Karpas-422 (cell line): Measurements from ENCODE around the gene CGREF1. TPM values are rescaled to one million over a fixed set of nuclear protein-coding genes. Genes with fewer than 3 reads are reported as not detected.

Experiments used
- DNase-seq: peaks from one replicate; pipeline ENCODE4 v3.0.0-alpha.2; 2015
- H2AFZ ChIP-seq: fragments of 200-600 bp; sonication (generic); 2 replicates; pipeline ENCODE4 v1.6.1; 2014; ENCODE audit warnings: antibody characterized with exemption, low read length, mixed read lengths
- H3K27ac ChIP-seq: fragments of 200-600 bp; sonication (generic); 2 replicates; pipeline ENCODE4 v1.5.1; 2014; ENCODE audit warnings: mild to moderate bottlenecking, low read length, moderate library complexity
- H3K27me3 ChIP-seq: fragments of 200-600 bp; sonication (generic); 2 replicates; pipeline ENCODE4 v1.6.1; 2014; ENCODE audit warnings: low read length, mixed read lengths
- H3K36me3 ChIP-seq: fragments of 200-600 bp; sonication (generic); 2 replicates; pipeline ENCODE4 v1.6.1; 2014; ENCODE audit warnings: low read length, mixed read lengths; ENCODE audit not compliant: insufficient read depth
- H3K4me1 ChIP-seq: fragments of 200-600 bp; sonication (generic); 2 replicates; pipeline ENCODE4 v1.6.1; 2014; ENCODE audit warnings: mild to moderate bottlenecking, low read length, mixed read lengths
- H3K4me2 ChIP-seq: fragments of 200-600 bp; sonication (generic); 2 replicates; pipeline ENCODE4 v1.6.1; 2014; ENCODE audit warnings: low read length, low read depth, mild to moderate bottlenecking; ENCODE audit not compliant: poor library complexity, severe bottlenecking
- H3K4me3 ChIP-seq: fragments of 200-600 bp; sonication (generic); 2 replicates; pipeline ENCODE4 v1.5.1; 2014; ENCODE audit warnings: mild to moderate bottlenecking, antibody characterized with exemption, low read length, mixed read lengths
- H3K79me2 ChIP-seq: fragments of 200-600 bp; sonication (generic); 2 replicates; pipeline ENCODE4 v1.6.1; 2014; ENCODE audit warnings: mild to moderate bottlenecking, low read length, mixed read lengths
- H3K9ac ChIP-seq: fragments of 200-600 bp; sonication (generic); 2 replicates; pipeline ENCODE4 v1.6.0; 2014; ENCODE audit warnings: low read length
- H3K9me2 ChIP-seq: fragments of 200-600 bp; sonication (generic), shearing (Covaris generic); replicated peaks from 2 replicates; pipeline ENCODE4 v1.6.0; 2014; ENCODE audit warnings: mild to moderate bottlenecking, low read length, moderate library complexity; ENCODE audit not compliant: insufficient read depth
- H3K9me3 ChIP-seq: fragments of 300-700, 200-600 bp; sonication (generic); 2 replicates; pipeline ENCODE4 v1.6.1; 2014; ENCODE audit warnings: low read length, mixed read lengths
- H4K20me1 ChIP-seq: fragments of 200-600 bp; sonication (generic); 2 replicates; pipeline ENCODE4 v1.6.1; 2014; ENCODE audit warnings: mild to moderate bottlenecking, antibody characterized with exemption, low read length, low read depth; ENCODE audit not compliant: insufficient read depth
- total RNA-seq: library from RNA; depleted of rRNA; stranded (reverse); fragments of >200 nt; shearing (Covaris generic); gene quantifications from 2 replicates; pipeline ENCODE4 v1.2.3, GENCODE V29; 2014; ENCODE audit warnings: low replicate concordance

Gene CGREF1
- total RNA-seq, 1 experiment from 2014 or later: not detected

DNA sequence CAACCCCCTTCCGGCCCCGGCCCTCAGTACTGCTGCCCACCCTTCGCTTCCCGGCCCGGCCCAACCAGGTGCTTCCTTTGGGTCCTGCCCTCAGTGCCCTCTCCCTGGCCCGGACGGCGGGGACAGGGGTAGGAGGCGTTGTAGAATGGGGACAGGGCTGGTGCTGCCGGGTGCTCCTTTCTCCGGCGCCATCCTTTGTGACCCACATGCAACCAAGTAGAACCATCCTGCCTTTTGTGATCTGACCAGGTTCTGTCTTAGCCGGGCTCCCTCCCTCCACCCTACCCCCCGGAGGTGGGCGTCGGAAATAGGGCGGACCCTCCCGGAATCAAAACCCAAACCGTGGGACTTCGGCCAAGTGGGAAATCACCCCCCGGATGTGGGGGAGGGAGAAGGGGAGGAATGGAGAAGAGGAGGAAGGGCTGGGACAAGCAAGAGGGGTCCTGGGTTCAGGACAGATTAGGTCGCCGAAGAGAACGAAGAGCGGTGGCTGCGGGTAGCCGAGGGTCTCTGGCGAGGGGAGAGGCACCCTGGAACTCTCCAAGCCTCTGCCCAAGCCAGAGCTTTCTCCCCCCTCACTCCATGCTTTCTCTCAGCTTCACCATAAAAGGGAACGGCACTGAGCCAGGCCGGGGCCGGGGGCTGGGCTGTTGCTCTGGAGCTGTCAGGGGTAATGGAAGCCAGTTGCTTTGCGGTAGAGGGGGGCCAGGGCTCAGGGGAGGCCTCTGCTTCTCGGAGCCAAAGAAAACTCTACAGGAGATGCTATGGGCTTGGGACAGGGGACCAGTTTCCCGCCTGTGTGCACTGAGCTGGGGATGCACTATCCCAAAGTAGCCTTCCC, 46.7 kb downstream of the CGREF1 start:
- Histone ChIP-seq H3K9me3 (no peaks in the 10 kb centered on the region), H3K36me3 (peaks cover 19% of the 10 kb centered on the region; the same call in 1 of the 2 replicates), H4K20me1 (no peaks in the 10 kb centered on the region; the same call in 1 of the 2 replicates), H3K9ac (peak overlapping the region; percentile 74), H3K79me2 (peaks cover 30% of the 10 kb centered on the region), H3K4me3 (peak overlapping the region; percentile 73), H3K9me2 (no peaks in the 10 kb centered on the region), H3K27me3 (no peaks in the 10 kb centered on the region), H3K27ac (no peak overlapping the region), H3K4me2 (peak overlapping the region; percentile 93), H2AFZ (peak overlapping the region; percentile 43; the same call in 1 of the 2 replicates), H3K4me1 (peaks cover 36% of the 10 kb centered on the region)
- DNase-seq: no peak

DNA sequence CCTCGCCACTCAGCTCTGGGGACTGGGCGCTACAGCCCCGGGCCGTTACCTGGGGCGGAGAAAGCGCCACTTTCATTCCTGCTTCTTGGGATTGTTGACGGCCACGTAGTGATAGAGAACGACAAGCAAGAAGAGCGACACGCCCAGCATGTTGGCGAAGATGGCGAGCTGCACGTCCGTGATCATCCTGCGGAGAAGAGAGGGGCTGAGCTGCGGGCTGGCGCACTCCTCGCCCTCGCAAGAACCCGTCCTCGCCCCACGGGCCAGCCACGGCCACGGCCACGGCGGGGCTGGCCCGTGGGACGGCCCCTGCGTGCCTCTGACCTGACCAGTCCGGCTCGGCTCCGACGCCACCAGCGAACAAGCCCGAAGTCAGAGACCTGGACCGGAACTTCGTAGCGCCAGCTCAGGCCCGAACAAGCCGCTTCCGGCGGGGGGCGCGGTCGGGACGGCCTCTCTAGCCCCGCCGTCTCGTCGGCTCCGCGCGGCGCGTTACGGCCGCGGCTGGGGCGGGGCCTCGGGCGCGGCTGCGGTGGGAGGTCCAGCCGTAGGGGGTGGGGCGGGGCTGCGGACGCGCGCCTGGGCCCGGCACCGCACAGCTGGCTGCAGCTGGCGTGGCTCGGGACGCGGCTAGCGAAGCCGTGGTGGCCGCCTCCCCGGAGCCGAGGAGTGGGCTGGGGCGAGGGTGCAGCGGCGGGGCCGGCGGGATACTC, 47.5 kb downstream of the CGREF1 start, which contains the start of gene OST4:
OST4 (minus strand) TSS at position 378 of the 713 bp plus-strand sequence.
- peak; percentile 97 for DNase-seq
- peak within 1 kb of the TSS; percentile 79 for H3K9ac ChIP-seq
- H4K20me1 ChIP-seq: no peaks in the 10 kb centered on the region; the same call in 1 of the 2 replicates
- peaks cover 30% of the 10 kb centered on the region for H3K79me2 ChIP-seq
- peaks cover 19% of the 10 kb centered on the region; the same call in 1 of the 2 replicates for H3K36me3 ChIP-seq
- H3K27ac ChIP-seq: no peak within 1 kb of the TSS; the same call in 1 of the 2 replicates
- no peaks in the 10 kb centered on the region for H3K9me2 ChIP-seq
- H3K4me3 ChIP-seq: peak within 1 kb of the TSS; percentile 73
- H3K4me2 ChIP-seq: peak within 1 kb of the TSS; percentile 93
- peaks cover 36% of the 10 kb centered on the region for H3K4me1 ChIP-seq
- no peaks in the 10 kb centered on the region for H3K9me3 ChIP-seq
- peak within 1 kb of the TSS; percentile 43; the same call in 1 of the 2 replicates for H2AFZ ChIP-seq
- no peaks in the 10 kb centered on the region for H3K27me3 ChIP-seq

DNA sequence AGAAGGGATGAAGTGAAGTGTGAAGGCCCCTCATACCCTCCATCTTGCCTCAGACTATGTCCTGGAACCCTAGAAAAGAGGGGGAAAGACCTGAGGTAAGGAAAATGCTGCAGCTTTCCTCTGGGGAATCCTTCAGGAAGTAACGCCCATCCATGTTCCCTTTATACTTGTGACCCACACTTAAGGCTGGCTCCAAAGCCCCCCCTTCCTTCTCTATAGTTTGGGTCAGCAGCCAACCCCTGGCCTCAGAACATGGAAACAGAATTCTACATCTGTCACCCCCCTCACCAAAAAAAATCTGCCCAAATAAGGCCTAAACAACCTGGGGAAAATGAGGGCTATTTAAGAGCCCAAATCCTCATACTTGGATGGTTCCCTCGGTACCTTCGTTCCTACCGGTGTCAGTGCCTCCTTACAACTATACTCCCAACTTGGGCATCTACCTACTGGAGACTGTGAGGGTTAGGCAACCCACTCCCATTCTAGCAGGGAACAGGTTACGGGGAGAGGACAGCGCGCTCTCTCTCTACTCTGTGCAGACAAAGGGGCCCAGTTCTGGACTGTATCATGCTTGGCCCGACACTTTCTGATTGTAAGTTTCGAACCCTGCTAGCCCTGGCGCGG, 48.2 kb downstream of the CGREF1 start:
- Histone ChIP-seq H4K20me1 (no peaks in the 10 kb centered on the region; the same call in 1 of the 2 replicates), H3K27me3 (no peaks in the 10 kb centered on the region), H3K9me3 (no peaks in the 10 kb centered on the region), H2AFZ (0 out of 2 replicates have a peak overlapping the region, but pooled peaks have one; percentile 19), H3K9me2 (no peaks in the 10 kb centered on the region), H3K4me2 (peak overlapping the region; percentile 93), H3K4me3 (peak overlapping the region; percentile 73), H3K4me1 (peaks cover 34% of the 10 kb centered on the region), H3K9ac (peak overlapping the region; percentile 79), H3K27ac (no peak overlapping the region; the same call in 1 of the 2 replicates), H3K36me3 (peaks cover 19% of the 10 kb centered on the region; the same call in 1 of the 2 replicates), H3K79me2 (peaks cover 30% of the 10 kb centered on the region)
- DNase-seq: no peak

DNA sequence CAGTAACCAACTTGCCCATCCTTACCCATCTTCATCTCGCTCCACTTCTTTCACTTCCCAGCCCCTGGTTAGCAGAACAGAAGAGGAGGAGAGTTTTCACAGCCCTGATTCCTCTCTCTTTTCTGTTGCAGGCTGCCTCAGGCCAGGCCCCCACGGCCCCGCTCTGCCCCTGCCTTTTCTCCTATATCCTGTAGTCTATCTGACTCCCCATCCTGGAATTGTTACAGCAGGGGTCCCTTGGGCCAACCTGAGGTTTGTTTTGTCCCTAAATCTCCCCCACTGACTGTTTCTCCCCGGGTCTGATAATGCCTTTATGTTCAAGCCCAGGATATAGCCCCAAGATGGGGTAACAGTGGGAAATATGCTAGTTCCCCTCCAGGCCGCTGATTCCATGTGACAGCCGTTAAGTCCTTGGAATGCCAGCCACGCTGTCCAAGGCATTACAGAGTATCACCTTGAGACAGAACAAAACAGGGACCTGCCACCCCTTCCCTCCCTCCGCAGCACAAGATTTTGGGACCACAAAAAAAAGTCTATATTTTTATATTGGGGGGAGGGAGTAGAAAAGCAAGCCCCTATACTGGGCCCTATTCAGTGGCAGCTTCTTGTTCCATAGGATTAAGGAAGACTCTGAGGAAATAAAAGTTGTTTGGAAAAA, 48.8 kb downstream of the CGREF1 start:
- peaks cover 27% of the 10 kb centered on the region for H3K4me1 ChIP-seq
- peaks cover 19% of the 10 kb centered on the region; the same call in 1 of the 2 replicates for H3K36me3 ChIP-seq
- H3K4me2 ChIP-seq: peak overlapping the region; percentile 93
- peak overlapping the region; percentile 73 for H3K4me3 ChIP-seq
- DNase-seq: no peak
- no peaks in the 10 kb centered on the region; the same call in 1 of the 2 replicates for H4K20me1 ChIP-seq
- H3K9me3 ChIP-seq: no peaks in the 10 kb centered on the region
- H3K9ac ChIP-seq: peak overlapping the region; percentile 79
- H3K9me2 ChIP-seq: no peaks in the 10 kb centered on the region
- no peaks in the 10 kb centered on the region for H3K27me3 ChIP-seq
- no peak overlapping the region for H2AFZ ChIP-seq
- H3K27ac ChIP-seq: no peak overlapping the region
- peaks cover 30% of the 10 kb centered on the region for H3K79me2 ChIP-seq

DNA sequence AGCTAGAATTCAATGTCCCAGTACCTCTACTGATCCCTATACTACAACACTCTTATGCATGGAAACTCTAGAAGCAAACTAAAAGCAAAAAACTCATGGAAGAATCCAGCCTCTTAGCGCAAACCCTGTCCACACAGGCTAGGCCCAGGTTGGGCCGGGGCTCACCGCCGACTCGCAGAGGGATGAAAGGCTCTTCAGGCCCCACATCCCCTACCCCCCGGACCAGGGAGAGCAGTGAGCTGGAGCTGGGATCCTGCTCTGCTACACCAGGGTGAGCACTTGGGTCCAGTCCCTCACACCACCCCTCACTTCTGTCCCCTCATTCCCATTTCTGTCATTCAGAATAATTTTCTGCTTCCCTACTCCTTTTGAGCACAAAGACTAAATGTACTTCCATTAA, 49.5 kb downstream of the CGREF1 start:
- H3K27ac ChIP-seq: no peak overlapping the region

DNA sequence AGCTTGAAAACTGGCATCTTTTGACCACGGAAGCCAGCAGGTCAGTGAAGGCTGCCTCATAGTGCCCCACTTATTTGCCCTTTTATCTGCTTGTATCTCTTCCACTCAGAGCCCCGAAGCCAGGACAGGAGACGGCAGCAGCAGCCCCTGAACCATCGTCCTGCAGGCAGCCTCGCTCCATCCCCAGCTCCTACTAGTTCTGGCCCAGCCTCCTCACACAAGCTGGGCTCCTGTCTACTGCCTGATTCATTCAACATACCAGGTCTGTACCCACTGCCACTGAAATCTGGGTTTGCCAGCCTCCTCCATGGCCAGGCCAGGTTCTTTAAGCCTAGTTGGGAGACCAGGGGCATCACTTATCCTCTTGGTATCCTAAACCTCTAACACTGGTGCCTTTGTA, 51.5 kb downstream of the CGREF1 start:
- no peak overlapping the region for H3K4me2 ChIP-seq
- no peaks in the 10 kb centered on the region for H3K27me3 ChIP-seq

More for the DNA sequence above, 49.5 kb downstream of the CGREF1 start:
- no peaks in the 10 kb centered on the region for H3K9me3 ChIP-seq
- no peaks in the 10 kb centered on the region for H3K9me2 ChIP-seq
- H4K20me1 ChIP-seq: no peaks in the 10 kb centered on the region; the same call in 1 of the 2 replicates
- no peak overlapping the region for H3K4me3 ChIP-seq
- peak overlapping the region; percentile 79; the same call in 1 of the 2 replicates for H3K9ac ChIP-seq
- H3K4me2 ChIP-seq: peak overlapping the region; percentile 93
- H2AFZ ChIP-seq: no peak overlapping the region
- peaks cover 21% of the 10 kb centered on the region for H3K4me1 ChIP-seq
- DNase-seq: no peak
- H3K27me3 ChIP-seq: no peaks in the 10 kb centered on the region
- peaks cover 19% of the 10 kb centered on the region; the same call in 1 of the 2 replicates for H3K36me3 ChIP-seq
- peaks cover 30% of the 10 kb centered on the region for H3K79me2 ChIP-seq

DNA sequence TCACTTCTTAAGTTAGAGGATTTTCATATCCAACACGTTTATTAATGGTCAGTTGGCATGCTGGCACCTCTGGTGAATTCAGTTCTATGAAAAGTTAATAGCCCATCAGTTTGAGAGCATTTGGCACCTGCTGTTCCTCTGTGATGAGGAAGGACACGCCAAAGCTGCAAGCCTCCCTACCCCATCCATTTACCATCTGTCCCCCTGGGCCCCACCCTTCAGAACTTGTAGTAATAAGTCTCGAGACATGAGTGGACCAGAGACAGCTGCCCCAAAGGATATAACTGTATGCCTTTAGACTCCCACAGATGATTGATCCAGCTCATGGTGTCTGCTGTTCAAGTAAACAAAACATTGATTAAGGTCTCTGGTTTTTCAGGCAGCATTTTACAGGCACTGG, 53.8 kb downstream of the CGREF1 start:
- Histone ChIP-seq H3K4me2 (no peak overlapping the region), H3K79me2 (peaks cover 18% of the 10 kb centered on the region), H2AFZ (no peak overlapping the region), H3K4me3 (no peak overlapping the region), H3K4me1 (peaks cover 7% of the 10 kb centered on the region), H3K27ac (no peak overlapping the region), H3K9me2 (no peaks in the 10 kb centered on the region), H3K9ac (no peak overlapping the region), H3K9me3 (no peaks in the 10 kb centered on the region), H3K27me3 (no peaks in the 10 kb centered on the region), H3K36me3 (peaks cover 19% of the 10 kb centered on the region; the same call in 1 of the 2 replicates), H4K20me1 (no peaks in the 10 kb centered on the region)
- DNase-seq: no peak

More for the DNA sequence above, 51.5 kb downstream of the CGREF1 start:
- H3K36me3 ChIP-seq: peaks cover 19% of the 10 kb centered on the region; the same call in 1 of the 2 replicates
- no peaks in the 10 kb centered on the region; the same call in 1 of the 2 replicates for H4K20me1 ChIP-seq
- no peak overlapping the region for H2AFZ ChIP-seq
- no peak overlapping the region for H3K4me3 ChIP-seq
- H3K27ac ChIP-seq: no peak overlapping the region
- H3K9ac ChIP-seq: no peak overlapping the region
- peaks cover 19% of the 10 kb centered on the region for H3K4me1 ChIP-seq
- H3K9me2 ChIP-seq: no peaks in the 10 kb centered on the region
- no peak for DNase-seq
- H3K9me3 ChIP-seq: no peaks in the 10 kb centered on the region
- peaks cover 30% of the 10 kb centered on the region for H3K79me2 ChIP-seq
